Measurements from ENCODE around the gene CXCL16.
"Not testable (repeated sequence)": the region's sequence is repeated elsewhere in the genome, so short reads cannot be mapped to it uniquely, and the experiment has no call there.

Gene CXCL16

DNA sequence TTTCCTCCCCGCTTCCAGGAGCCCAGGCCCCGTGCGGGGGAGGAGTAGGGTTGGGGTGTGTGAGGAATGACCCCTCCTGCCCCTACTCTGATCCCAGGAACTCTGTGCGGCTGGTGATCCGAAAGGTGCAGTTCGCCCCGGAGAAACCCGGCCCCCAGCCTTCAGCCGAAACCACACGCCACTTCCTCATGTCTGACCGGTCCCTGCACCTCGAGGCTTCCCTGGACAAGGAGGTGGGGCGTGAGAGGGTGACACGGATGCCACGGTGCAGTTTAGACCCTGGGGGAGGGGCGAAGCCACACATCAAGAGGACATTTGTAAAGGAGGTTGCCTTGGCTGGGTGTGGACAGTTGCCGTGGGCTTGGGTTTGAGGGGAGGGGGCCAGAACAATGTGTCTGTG, 21.9 kb downstream of the CXCL16 start:
- Histone ChIP-seq H2BK120ac (ENCODE audit: insufficient read depth, low read length, poor library complexity) (no peak overlapping the region), H3K18ac (ENCODE audit: low read length) (no peak overlapping the region), H2BK5ac (ENCODE audit: low read depth, low read length, poor library complexity) (no peak overlapping the region), H3K79me1 (ENCODE audit: low read length) (no peaks in the 10 kb centered on the region), H3K27ac (ENCODE audit: low read depth, low read length) (no peak overlapping the region), H3K4ac (ENCODE audit: low read depth, low read length) (no peak overlapping the region), H3K36me3 (ENCODE audit: control insufficient read depth in 1 of 2, insufficient read depth in 2 of 2, low read length in 2 of 2) (no peaks in the 10 kb centered on the region), H4K8ac (ENCODE audit: low read depth, low read length) (no peak overlapping the region), H2AFZ (ENCODE audit: insufficient read depth, low read length, poor library complexity) (no peak overlapping the region), H3K4me1 (ENCODE audit: control insufficient read depth in 1 of 2, insufficient read depth in 2 of 2, low read length in 2 of 2) (no peaks in the 10 kb centered on the region), H3K27me3 (ENCODE audit: insufficient read depth, low read length) (no peaks in the 10 kb centered on the region), H3K23ac (ENCODE audit: low read length) (no peak overlapping the region), H4K12ac (ENCODE audit: low read depth, low read length) (no peak overlapping the region), H4K91ac (ENCODE audit: low read depth, low read length) (no peak overlapping the region), H3K9ac (ENCODE audit: low read length) (no peak overlapping the region), H3K4me2 (ENCODE audit: low read length) (no peak overlapping the region), H2AK5ac (ENCODE audit: low read length) (no peak overlapping the region), H3K14ac (ENCODE audit: low read length) (no peak overlapping the region), H3K9me3 (ENCODE audit: insufficient read depth, low read depth, low read length) (peaks cover 4% of the 10 kb centered on the region), H3K4me3 (ENCODE audit: low read depth, low read length) (no peak overlapping the region), H3K79me2 (ENCODE audit: control insufficient read depth, insufficient read depth, low read length, poor library complexity) (no peaks in the 10 kb centered on the region), H2BK12ac (ENCODE audit: low read length) (no peak overlapping the region)
- no peak for DNase-seq
- no CpG with 5 or more reads among the region's 17 CpGs for WGBS (ENCODE audit: extremely low coverage, insufficient coverage, insufficient read length)

DNA sequence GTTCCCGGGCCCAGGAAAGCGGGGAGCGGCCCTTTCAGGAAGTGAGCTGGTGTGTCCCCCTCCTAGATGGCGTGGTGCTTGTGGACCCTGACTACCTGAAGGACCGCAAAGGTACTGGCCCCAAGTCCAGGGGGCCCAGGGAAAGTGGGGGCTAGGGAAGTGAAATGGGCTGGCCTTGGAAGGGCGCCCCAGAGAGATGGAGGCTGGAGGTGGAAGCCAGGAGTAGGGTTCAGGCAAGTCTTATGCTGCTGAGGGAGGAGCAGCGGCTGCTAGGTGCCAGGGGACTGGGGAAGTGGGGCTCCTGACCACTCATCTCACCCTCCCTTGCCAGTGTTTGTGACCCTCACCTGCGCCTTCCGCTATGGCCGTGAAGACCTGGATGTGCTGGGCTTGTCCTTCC, 23.6 kb downstream of the CXCL16 start:
- Histone ChIP-seq H3K79me1 (ENCODE audit: low read length) (no peaks in the 10 kb centered on the region), H3K4me1 (ENCODE audit: control insufficient read depth in 1 of 2, insufficient read depth in 2 of 2, low read length in 2 of 2) (peaks cover 1 to 3% of the 10 kb centered on the region in 2 experiments), H3K79me2 (ENCODE audit: control insufficient read depth, insufficient read depth, low read length, poor library complexity) (no peaks in the 10 kb centered on the region), H3K9ac (ENCODE audit: low read length) (no peak overlapping the region), H4K8ac (ENCODE audit: low read depth, low read length) (no peak overlapping the region), H4K91ac (ENCODE audit: low read depth, low read length) (no peak overlapping the region), H2BK12ac (ENCODE audit: low read length) (no peak overlapping the region), H2BK5ac (ENCODE audit: low read depth, low read length, poor library complexity) (no peak overlapping the region), H2BK120ac (ENCODE audit: insufficient read depth, low read length, poor library complexity) (no peak overlapping the region), H3K36me3 (ENCODE audit: control insufficient read depth in 1 of 2, insufficient read depth in 2 of 2, low read length in 2 of 2) (no peaks in the 10 kb centered on the region), H3K9me3 (ENCODE audit: insufficient read depth, low read depth, low read length) (no peaks in the 10 kb centered on the region), H3K4me2 (ENCODE audit: low read length) (no peak overlapping the region), H3K18ac (ENCODE audit: low read length) (no peak overlapping the region), H3K23ac (ENCODE audit: low read length) (no peak overlapping the region), H2AK5ac (ENCODE audit: low read length) (no peak overlapping the region), H2AFZ (ENCODE audit: insufficient read depth, low read length, poor library complexity) (no peak overlapping the region), H4K12ac (ENCODE audit: low read depth, low read length) (no peak overlapping the region), H3K27ac (ENCODE audit: low read depth, low read length) (no peak overlapping the region), H3K14ac (ENCODE audit: low read length) (no peak overlapping the region), H3K4me3 (ENCODE audit: low read depth, low read length) (no peak overlapping the region), H3K4ac (ENCODE audit: low read depth, low read length) (no peak overlapping the region), H3K27me3 (ENCODE audit: insufficient read depth, low read length) (no peaks in the 10 kb centered on the region)
- WGBS (ENCODE audit: extremely low coverage, insufficient coverage, insufficient read length): no CpG with 5 or more reads among the region's 10 CpGs
- no peak for DNase-seq

DNA sequence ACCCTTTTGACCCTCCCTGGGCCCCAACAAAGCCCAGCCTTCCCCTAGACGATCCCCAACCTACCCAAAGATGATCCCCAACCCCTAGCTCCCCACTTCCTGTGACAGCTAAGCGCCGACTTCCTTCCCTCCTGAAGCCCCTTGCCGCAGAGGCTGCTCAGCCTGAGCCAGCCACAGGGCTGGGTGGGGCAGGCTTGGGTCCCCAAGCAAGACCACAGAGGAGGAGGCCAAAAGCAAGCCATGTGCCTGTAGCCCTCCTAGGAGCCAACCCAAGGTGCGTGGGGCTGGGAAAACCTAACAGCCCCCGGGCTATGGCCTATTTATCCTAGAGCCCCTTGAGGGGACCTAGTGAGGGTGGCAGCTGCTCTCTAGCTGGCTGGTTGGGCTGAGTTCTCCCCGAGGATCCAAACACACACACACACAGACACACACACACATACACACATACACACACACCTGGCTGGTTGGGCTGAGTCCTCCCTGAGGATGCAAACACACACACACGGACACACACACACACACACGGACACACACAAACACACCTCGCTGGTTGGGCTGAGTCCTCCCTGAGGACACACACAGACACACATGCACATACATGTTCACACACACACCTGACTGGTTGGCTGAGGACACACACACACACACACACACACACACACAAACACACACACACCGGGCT, 24.5 kb downstream of the CXCL16 start:
- no peak overlapping the region for H2BK12ac ChIP-seq (ENCODE audit: low read length)
- no peak overlapping the region for H3K4ac ChIP-seq (ENCODE audit: low read depth, low read length)
- no peak overlapping the region for H3K4me3 ChIP-seq (ENCODE audit: low read depth, low read length)
- no peak overlapping the region for H3K23ac ChIP-seq (ENCODE audit: low read length)
- H3K79me1 ChIP-seq (ENCODE audit: low read length): peaks cover 2% of the 10 kb centered on the region
- no peak overlapping the region for H3K14ac ChIP-seq (ENCODE audit: low read length)
- H3K9ac ChIP-seq (ENCODE audit: low read length): no peak overlapping the region
- H3K4me2 ChIP-seq (ENCODE audit: low read length): no peak overlapping the region
- H4K91ac ChIP-seq (ENCODE audit: low read depth, low read length): no peak overlapping the region
- no peaks in the 10 kb centered on the region for H3K9me3 ChIP-seq (ENCODE audit: insufficient read depth, low read depth, low read length)
- no peaks in the 10 kb centered on the region for H3K27me3 ChIP-seq (ENCODE audit: insufficient read depth, low read length)
- H3K27ac ChIP-seq (ENCODE audit: low read depth, low read length): no peak overlapping the region
- no peak overlapping the region for H4K12ac ChIP-seq (ENCODE audit: low read depth, low read length)
- no peak for DNase-seq
- no peaks in the 10 kb centered on the region for H3K36me3 ChIP-seq (ENCODE audit: control insufficient read depth in 1 of 2, insufficient read depth in 2 of 2, low read length in 2 of 2)
- no peak overlapping the region for H2AK5ac ChIP-seq (ENCODE audit: low read length)
- no peak overlapping the region for H3K18ac ChIP-seq (ENCODE audit: low read length)
- H3K4me1 ChIP-seq (ENCODE audit: control insufficient read depth in 1 of 2, insufficient read depth in 2 of 2, low read length in 2 of 2): peaks cover 5 to 7% of the 10 kb centered on the region in 2 experiments
- H4K8ac ChIP-seq (ENCODE audit: low read depth, low read length): no peak overlapping the region
- H2AFZ ChIP-seq (ENCODE audit: insufficient read depth, low read length, poor library complexity): no peak overlapping the region
- no peak overlapping the region for H2BK120ac ChIP-seq (ENCODE audit: insufficient read depth, low read length, poor library complexity)
- WGBS (ENCODE audit: extremely low coverage, insufficient coverage, insufficient read length): no CpG with 5 or more reads among the region's 11 CpGs
- no peak overlapping the region for H2BK5ac ChIP-seq (ENCODE audit: low read depth, low read length, poor library complexity)
- H3K79me2 ChIP-seq (ENCODE audit: control insufficient read depth, insufficient read depth, low read length, poor library complexity): no peaks in the 10 kb centered on the region

DNA sequence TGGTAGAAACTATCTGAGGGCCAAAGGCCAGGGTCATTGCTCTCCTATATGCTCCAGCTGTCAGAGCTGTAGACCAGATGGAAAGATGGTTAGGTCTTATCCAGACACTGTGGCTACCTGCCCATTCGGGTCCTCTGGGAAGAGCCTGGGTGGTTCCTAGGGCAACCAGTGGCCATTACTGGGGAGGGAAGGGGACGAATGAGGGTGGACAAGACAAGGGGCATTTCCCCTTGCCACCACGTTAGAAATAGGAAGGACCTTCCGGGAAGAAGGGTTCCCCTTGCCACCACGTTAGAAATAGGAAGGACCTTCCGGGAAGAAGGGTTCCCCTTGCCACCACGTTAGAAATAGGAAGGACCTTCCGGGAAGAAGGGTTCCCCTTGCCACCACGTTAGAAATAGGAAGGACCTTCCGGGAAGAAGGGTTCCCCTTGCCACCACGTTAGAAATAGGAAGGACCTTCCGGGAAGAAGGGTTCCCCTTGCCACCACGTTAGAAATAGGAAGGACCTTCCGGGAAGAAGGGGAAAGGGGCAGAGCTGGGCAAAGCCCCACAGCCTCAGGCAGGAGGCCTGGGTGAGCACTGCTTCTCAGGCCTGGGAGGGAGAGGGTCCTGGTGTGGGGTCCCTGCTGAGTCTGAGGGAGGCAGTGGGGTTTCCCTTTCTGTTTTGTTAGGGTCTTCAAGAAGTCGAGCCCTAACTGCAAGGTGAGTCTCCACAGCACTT, 25.2 kb downstream of the CXCL16 start:
- not testable (repeated sequence) for H3K27me3 ChIP-seq (ENCODE audit: insufficient read depth, low read length); H3K9me3 ChIP-seq (ENCODE audit: insufficient read depth, low read depth, low read length); H3K36me3 ChIP-seq (ENCODE audit: control insufficient read depth in 1 of 2, insufficient read depth in 2 of 2, low read length in 2 of 2); H3K27ac ChIP-seq (ENCODE audit: low read depth, low read length); H3K18ac ChIP-seq (ENCODE audit: low read length); H3K4me1 ChIP-seq (ENCODE audit: control insufficient read depth in 1 of 2, insufficient read depth in 2 of 2, low read length in 2 of 2); H3K14ac ChIP-seq (ENCODE audit: low read length); H2BK5ac ChIP-seq (ENCODE audit: low read depth, low read length, poor library complexity); H3K4me2 ChIP-seq (ENCODE audit: low read length); H2BK12ac ChIP-seq (ENCODE audit: low read length); H3K4me3 ChIP-seq (ENCODE audit: low read depth, low read length); H3K4ac ChIP-seq (ENCODE audit: low read depth, low read length); H4K8ac ChIP-seq (ENCODE audit: low read depth, low read length); H3K23ac ChIP-seq (ENCODE audit: low read length); H3K79me2 ChIP-seq (ENCODE audit: control insufficient read depth, insufficient read depth, low read length, poor library complexity); H2BK120ac ChIP-seq (ENCODE audit: insufficient read depth, low read length, poor library complexity); DNase-seq; H4K91ac ChIP-seq (ENCODE audit: low read depth, low read length); H2AK5ac ChIP-seq (ENCODE audit: low read length); H3K79me1 ChIP-seq (ENCODE audit: low read length); H2AFZ ChIP-seq (ENCODE audit: insufficient read depth, low read length, poor library complexity); H3K9ac ChIP-seq (ENCODE audit: low read length); H4K12ac ChIP-seq (ENCODE audit: low read depth, low read length)
- no CpG with 5 or more reads among the region's 15 CpGs for WGBS (ENCODE audit: extremely low coverage, insufficient coverage, insufficient read length)

Data from trophoblast cell (in vitro differentiated cells and primary cell).